HepG2 (cell line): ENCODE data around the gene TREX2. TPM values are rescaled to one million over a fixed set of nuclear protein-coding genes. Genes with fewer than 3 reads are reported as not detected.

ENCODE experiments used
- EHMT2 ChIP-seq: fragments of 200-600 bp; sonication (generic); IDR thresholded peaks from 2 replicates; pipeline ENCODE4 v1.7.0; 2017; ENCODE audit warnings: antibody characterized with exemption, low read depth, low read length, borderline replicate concordance
- NFE2L1 ChIP-seq: sonication (generic); formaldehyde crosslinking; IDR thresholded peaks from 2 replicates; pipeline ENCODE4 v1.4.0; 2020; ENCODE audit warnings: missing genetic modification reagents, mild to moderate bottlenecking, borderline replicate concordance
- PAXIP1 ChIP-seq: sonication (generic); formaldehyde crosslinking; conservative IDR thresholded peaks from 2 replicates; pipeline ENCODE4 v1.4.0; 2020; ENCODE audit warnings: mild to moderate bottlenecking, missing genetic modification reagents, moderate library complexity
- RAD21 ChIP-seq: fragments of 450-650 bp; formaldehyde crosslinking; IDR thresholded peaks from 2 replicates; pipeline ENCODE4 v1.5.0; 2020; ENCODE audit warnings: mild to moderate bottlenecking
- RELA ChIP-seq: sonication (generic); formaldehyde crosslinking; IDR thresholded peaks from 2 replicates; pipeline ENCODE4 v1.4.0; 2020; ENCODE audit warnings: missing genetic modification reagents
- SNAPC4 ChIP-seq: sonication (generic); formaldehyde crosslinking; IDR thresholded peaks from 2 replicates; pipeline ENCODE4 v1.4.0; 2020; ENCODE audit warnings: mild to moderate bottlenecking, missing genetic modification reagents
- ZBTB33 ChIP-seq: sonication (generic); formaldehyde crosslinking; IDR thresholded peaks from 2 replicates; pipeline ENCODE4 v1.4.0; 2020; ENCODE audit warnings: missing genetic modification reagents
- ZNF513 ChIP-seq: sonication (generic); formaldehyde crosslinking; conservative IDR thresholded peaks from 2 replicates; pipeline ENCODE4 v1.5.0; 2020; ENCODE audit warnings: missing genetic modification reagents
- ZNF687 ChIP-seq: sonication (generic); formaldehyde crosslinking; IDR thresholded peaks from 2 replicates; pipeline ENCODE4 v1.5.1; 2020; ENCODE audit warnings: mild to moderate bottlenecking, missing genetic modification reagents, moderate library complexity
- ZSCAN31 ChIP-seq: sonication (generic); formaldehyde crosslinking; IDR thresholded peaks from 2 replicates; pipeline ENCODE4 v1.5.0; 2020; ENCODE audit warnings: low read depth, mild to moderate bottlenecking, missing genetic modification reagents
- polyA plus RNA-seq, 8 experiments: library from polyadenylated mRNA; depleted of rRNA in 3 of 8; stranded (reverse) in 7 of 8; unstranded in 1 of 8; fragments of >200 nt; fragmentation: Illumina TruSeq in 4 of 8; extraction: Trizol in 4 of 8; gene quantifications; 2 replicates each; pipeline versions ENCODE4 v1.2.1 to v1.2.3, GENCODE V29; 2011 to 2016; ENCODE audit warnings: low read depth in 4 of 8, missing spikeins in 1 of 8, mixed read lengths in 1 of 8; ENCODE audit not compliant: insufficient read depth in 1 of 8
- total RNA-seq, 5 experiments: library from RNA; depleted of rRNA; stranded (reverse); fragments of >200 nt; fragmentation: Illumina TruSeq; extraction: Trizol; gene quantifications; 2 replicates each; pipeline ENCODE4 v1.2.3, GENCODE V29; 2016; ENCODE audit warnings: low read depth in 1 of 5

TREX2 gene
- total and polyA plus RNA-seq, 2 of the 13 experiments (the other 11 are each of a cell fraction or from before 2014, with no cell fraction given): 0.13 to 0.18 TPM

- TF ChIP-seq EHMT2 (no peak), ZNF513 (no peak), NFE2L1 (no peak), ZSCAN31 (CRISPR knock-in tag) (no peak), SNAPC4 (CRISPR knock-in tag) (no peak), ZBTB33 (CRISPR knock-in tag) (peak; percentile 81), ZNF687 (CRISPR knock-in tag) (peak; percentile 45; the same call in 1 of the 2 replicates), PAXIP1 (CRISPR knock-in tag) (no peak), RAD21 (CRISPR knock-in tag) (peak; percentile 82), RELA (CRISPR knock-in tag) (no peak)
Measured at GRCh38 chrX:153400146-153401132, 45.4 kb downstream of the TREX2 start (continued).
